GM23338 (cell line): ENCODE measurements around the gene ZNF335. TPM values are rescaled to one million over a fixed set of nuclear protein-coding genes. Genes with fewer than 3 reads are reported as not detected.

ENCODE experiments used
- ATAC-seq: fragments of 200-7000 bp; cut with Tn5 transposase; 3 replicates; pipeline ENCODE4 v1.9.1; 2020
- DNase-seq: peaks from one replicate; pipeline ENCODE4 v3.0.0-alpha.2; 2015; ENCODE audit warnings: low spot score
- H2AFZ ChIP-seq: fragments of 200-600 bp; sonication (generic); 2 replicates; pipeline ENCODE4 v1.8.0; 2016; ENCODE audit warnings: antibody characterized with exemption, mild to moderate bottlenecking, moderate library complexity
- H3F3A ChIP-seq: fragments of 200-600 bp; sonication (generic); replicated peaks from 2 replicates; pipeline ENCODE4 v1.8.0; 2017; ENCODE audit warnings: antibody characterized with exemption, mixed run types, low read depth
- H3K27ac ChIP-seq: fragments of 200-600 bp; sonication (generic); 2 replicates; pipeline ENCODE4 v1.6.1; 2016; ENCODE audit warnings: low read depth
- H3K27me3 ChIP-seq: fragments of 200-600 bp; sonication (generic); 2 replicates; pipeline ENCODE4 v1.8.0; 2016; ENCODE audit warnings: mild to moderate bottlenecking, mixed run types, moderate library complexity; ENCODE audit not compliant: insufficient read depth
- H3K36me3 ChIP-seq: fragments of 200-600 bp; sonication (generic); 2 replicates; pipeline ENCODE4 v1.8.0; 2016; ENCODE audit warnings: mild to moderate bottlenecking; ENCODE audit not compliant: insufficient read depth
- H3K4me1 ChIP-seq: fragments of 200-600 bp; sonication (generic); 2 replicates; pipeline ENCODE4 v1.8.0; 2016; ENCODE audit warnings: mild to moderate bottlenecking, moderate library complexity; ENCODE audit not compliant: insufficient read depth
- H3K4me2 ChIP-seq: fragments of 200-600 bp; sonication (generic); 2 replicates; pipeline ENCODE4 v1.7.1; 2017; ENCODE audit warnings: mixed run types
- H3K4me3 ChIP-seq: fragments of 200-600 bp; sonication (generic); 2 replicates; pipeline ENCODE4 v1.6.1; 2016; ENCODE audit warnings: mixed run types
- H3K79me2 ChIP-seq: fragments of 200-600 bp; sonication (generic); replicated peaks from 2 replicates; pipeline ENCODE4 v1.8.0; 2017; ENCODE audit warnings: mild to moderate bottlenecking; ENCODE audit not compliant: insufficient read depth
- H3K9me2 ChIP-seq: fragments of 200-600 bp; sonication (generic); 2 replicates; pipeline ENCODE4 v1.8.0; 2017; ENCODE audit not compliant: insufficient read depth
- H4K20me1 ChIP-seq: fragments of 200-600 bp; sonication (generic); replicated peaks from 2 replicates; pipeline ENCODE4 v1.8.0; 2017; ENCODE audit warnings: mild to moderate bottlenecking; ENCODE audit not compliant: insufficient read depth
- H3K27ac Mint-ChIP-seq: 2 replicates; pipeline ENCODE4 v1.8.0; 2020; ENCODE audit warnings: inconsistent platforms, mild to moderate bottlenecking, moderate library complexity, mixed read lengths
- H3K27me3 Mint-ChIP-seq: 3 replicates; pipeline ENCODE4 v1.8.0; 2022; ENCODE audit warnings: low read depth, mild to moderate bottlenecking, moderate library complexity, mixed read lengths, inconsistent platforms; ENCODE audit not compliant: insufficient read depth, poor library complexity
- H3K36me3 Mint-ChIP-seq: 3 replicates; pipeline ENCODE4 v1.8.0; 2021; ENCODE audit warnings: low read depth, mild to moderate bottlenecking, inconsistent platforms, moderate library complexity, mixed read lengths
- H3K4me1 Mint-ChIP-seq: 3 replicates; pipeline ENCODE4 v1.8.0; 2020; ENCODE audit warnings: mild to moderate bottlenecking, inconsistent platforms, mixed read lengths
- H3K4me3 Mint-ChIP-seq: 3 replicates; pipeline ENCODE4 v1.8.0; 2021; ENCODE audit warnings: moderate library complexity, mild to moderate bottlenecking, inconsistent platforms, mixed read lengths
- H3K9me3 Mint-ChIP-seq: 3 replicates; pipeline ENCODE4 v1.8.0; 2020; ENCODE audit warnings: moderate library complexity, mild to moderate bottlenecking, inconsistent platforms, mixed read lengths
- CREB1 ChIP-seq: fragments of 250-450 bp; sonication (Bioruptor Pico); IDR thresholded peaks from 2 replicates; pipeline ENCODE4 v1.5.0; 2020; ENCODE audit warnings: low read depth, mild to moderate bottlenecking, moderate library complexity
- CTCF ChIP-seq, 2 experiments: fragments of 200-600 bp in 1 of 2; sonication (generic) in 1 of 2; conservative IDR thresholded peaks; 2 replicates each; pipeline versions ENCODE4 v1.5.1 to v1.6.1; 2016 to 2017; ENCODE audit warnings: antibody characterized with exemption in 2 of 2, low read depth in 2 of 2, mild to moderate bottlenecking in 2 of 2, moderate library complexity in 1 of 2
- ETS1 ChIP-seq: IDR thresholded peaks from 2 replicates; pipeline ENCODE4 v1.6.1; 2016; ENCODE audit warnings: antibody characterized with exemption
- EZH2 ChIP-seq: fragments of 200-600 bp; sonication (generic); IDR thresholded peaks from one replicate; pipeline ENCODE4 v1.8.0; 2017; ENCODE audit warnings: antibody characterized with exemption, mild to moderate bottlenecking, low read depth; ENCODE audit not compliant: unreplicated experiment
- EZH2phosphoT487 ChIP-seq: fragments of 200-600 bp; sonication (generic); IDR thresholded peaks from one replicate; pipeline ENCODE4 v1.8.1; 2018; ENCODE audit warnings: antibody characterized with exemption; ENCODE audit not compliant: unreplicated experiment
- JUNB ChIP-seq: IDR thresholded peaks from one replicate; pipeline ENCODE4 v1.6.1; 2016; ENCODE audit warnings: antibody characterized with exemption; ENCODE audit not compliant: unreplicated experiment
- NANOG ChIP-seq: IDR thresholded peaks from 2 replicates; pipeline ENCODE4 v1.6.1; 2016; ENCODE audit warnings: antibody characterized with exemption, borderline replicate concordance
- POLR2AphosphoS5 ChIP-seq: IDR thresholded peaks from 2 replicates; pipeline ENCODE4 v1.6.1; 2016; ENCODE audit warnings: antibody characterized with exemption, low read depth
- REST ChIP-seq: IDR thresholded peaks from one replicate; pipeline ENCODE4 v1.6.1; 2018; ENCODE audit warnings: antibody characterized with exemption; ENCODE audit not compliant: unreplicated experiment
- STAT1 ChIP-seq: IDR thresholded peaks from one replicate; pipeline ENCODE4 v1.6.1; 2016; ENCODE audit warnings: antibody characterized with exemption; ENCODE audit not compliant: unreplicated experiment
- ZNF114 ChIP-seq: fragments of 250-450 bp; sonication (Bioruptor Pico); IDR thresholded peaks from 2 replicates; pipeline ENCODE4 v1.5.0; 2020; ENCODE audit warnings: mild to moderate bottlenecking, moderate library complexity
- ZNF331 ChIP-seq: fragments of 250-450 bp; sonication (Bioruptor Pico); IDR thresholded peaks from 2 replicates; pipeline ENCODE4 v1.5.0; 2020; ENCODE audit warnings: low read depth, mild to moderate bottlenecking, moderate library complexity
- ZNF462 ChIP-seq: fragments of 250-450 bp; sonication (Bioruptor Pico); IDR thresholded peaks from 2 replicates; pipeline ENCODE4 v1.5.0; 2020; ENCODE audit warnings: mild to moderate bottlenecking, moderate library complexity
- polyA plus RNA-seq: library from polyadenylated mRNA; unstranded; fragments of >200 nt; fragmentation: Nextera tagmentation; extraction: Ambion mirVana; gene quantifications from 2 replicates; pipeline ENCODE4 v1.2.1, GENCODE V29; 2016
- total RNA-seq: library from RNA; depleted of rRNA; stranded (reverse); fragments of >200 nt; shearing (Covaris generic); gene quantifications from 2 replicates; pipeline ENCODE4 v1.2.3, GENCODE V29; 2014

The ZNF335 gene
- total and polyA plus RNA-seq, 2 experiments from 2014 or later: 7.4 to 24.2 TPM

- H3K4me3 Mint-ChIP-seq: no peak overlapping the region
- Histone ChIP-seq H3K4me1 (peaks cover 52% of the 10 kb centered on the region), H2AFZ (no peak overlapping the region)
Measured at GRCh38 chr20:46002008-46002407, 30.0 kb upstream of the ZNF335 start.

More at GRCh38 chr20:46002008-46002407, 30.0 kb upstream of the ZNF335 start:
- Histone ChIP-seq H3K9me2 (no peaks in the 10 kb centered on the region), H3K27me3 (no peaks in the 10 kb centered on the region), H3K36me3 (no peaks in the 10 kb centered on the region), H3K4me2 (no peak overlapping the region), H3K4me3 (no peak overlapping the region), H3F3A (peaks cover 13% of the 10 kb centered on the region), H4K20me1 (no peaks in the 10 kb centered on the region), H3K79me2 (no peaks in the 10 kb centered on the region), H3K27ac (no peak overlapping the region)
- H3K4me1 Mint-ChIP-seq: peaks cover 48% of the 10 kb centered on the region
- no peak for DNase-seq
- peaks cover 7% of the 10 kb centered on the region for H3K27me3 Mint-ChIP-seq
- no peak for ATAC-seq
- H3K36me3 Mint-ChIP-seq: no peaks in the 10 kb centered on the region
- no peak for TF ChIP-seq REST
- no peak for TF ChIP-seq NANOG
- TF ChIP-seq CREB1 (CRISPR knock-in tag): no peak
- TF ChIP-seq EZH2phosphoT487: no peak
- no peak for TF ChIP-seq JUNB
- TF ChIP-seq ZNF114 (CRISPR knock-in tag): no peak
- TF ChIP-seq CTCF (conservative IDR thresholded peaks at IDR 0.05; ENCODE audit: low read depth in 2 of 2): no peak
- TF ChIP-seq POLR2AphosphoS5: no peak
- no peak for TF ChIP-seq ZNF331 (CRISPR knock-in tag)
- no peak for TF ChIP-seq EZH2
- TF ChIP-seq STAT1: no peak
- TF ChIP-seq ZNF462: no peak
- TF ChIP-seq ETS1: no peak
- no peak overlapping the region for H3K27ac Mint-ChIP-seq
- no peaks in the 10 kb centered on the region for H3K9me3 Mint-ChIP-seq
